ENCODE results near the gene OMA1. TPM values are rescaled to one million over a fixed set of nuclear protein-coding genes. Genes with fewer than 3 reads are reported as not detected.

Gene OMA1
- total RNA-seq, 1 donor from 2014 or later, result 11.0 TPM

- DNase-seq (ENCODE audit: low read depth in 2 of 2), result no peak
Measured at GRCh38 chr1:58459911-58460310, 86.6 kb downstream of the OMA1 start.

GRCh38 chr1:58457023-58457635, 89.4 kb downstream of the OMA1 start:
- DNase-seq (ENCODE audit: low read depth in 2 of 2), result no peak

GRCh38 chr1:58456470-58456869, 90.1 kb downstream of the OMA1 start:
- no peak for DNase-seq (ENCODE audit: low read depth in 2 of 2)

- no peak for DNase-seq (ENCODE audit: low read depth in 2 of 2)
Measured at GRCh38 chr1:58454807-58455206, 91.7 kb downstream of the OMA1 start.

GRCh38 chr1:58454385-58454784, 92.1 kb downstream of the OMA1 start:
- no peak for DNase-seq (ENCODE audit: low read depth in 2 of 2)

- DNase-seq (ENCODE audit: low read depth in 2 of 2), result no peak
Measured at GRCh38 chr1:58451560-58452191, 94.8 kb downstream of the OMA1 start.

- DNase-seq (ENCODE audit: low read depth in 2 of 2), result no peak
Measured at GRCh38 chr1:58447886-58448285, 98.6 kb downstream of the OMA1 start.

- no peak for DNase-seq (ENCODE audit: low read depth in 2 of 2)
Measured at GRCh38 chr1:58447042-58447441, 99.5 kb downstream of the OMA1 start.

- DNase-seq (ENCODE audit: low read depth in 2 of 2), result no peak
Measured at GRCh38 chr1:58446368-58446767, 100.2 kb downstream of the OMA1 start.

GRCh38 chr1:58443986-58444868, 102.3 kb downstream of the OMA1 start:
- DNase-seq (ENCODE audit: low read depth in 2 of 2), result no peak

GRCh38 chr1:58442114-58442513, 104.4 kb downstream of the OMA1 start:
- DNase-seq (ENCODE audit: low read depth in 2 of 2), result no peak

- no peak for DNase-seq (ENCODE audit: low read depth in 2 of 2)
Measured at GRCh38 chr1:58441699-58442098, 104.8 kb downstream of the OMA1 start.

GRCh38 chr1:58440696-58441095, 105.8 kb downstream of the OMA1 start:
- DNase-seq (ENCODE audit: low read depth in 2 of 2), result no peak

- no peak for DNase-seq (ENCODE audit: low read depth in 2 of 2)
Measured at GRCh38 chr1:58439946-58440345, 106.6 kb downstream of the OMA1 start.

- no peak for DNase-seq (ENCODE audit: low read depth in 2 of 2)
Measured at GRCh38 chr1:58438468-58438867, 108.1 kb downstream of the OMA1 start.

- no peak for DNase-seq (ENCODE audit: low read depth in 2 of 2)
Measured at GRCh38 chr1:58437623-58438022, 108.9 kb downstream of the OMA1 start.

- DNase-seq (ENCODE audit: low read depth in 2 of 2), result no peak
Measured at GRCh38 chr1:58436615-58437297, 109.8 kb downstream of the OMA1 start.

GRCh38 chr1:58435376-58435775, 111.2 kb downstream of the OMA1 start:
- no peak for DNase-seq (ENCODE audit: low read depth in 2 of 2)

GRCh38 chr1:58434607-58435006, 111.9 kb downstream of the OMA1 start:
- DNase-seq (ENCODE audit: low read depth in 2 of 2), result no peak

- peak in 1 of 2 donors; percentile 36 for DNase-seq (ENCODE audit: low read depth in 2 of 2)
Measured at GRCh38 chr1:58434181-58434580, 112.3 kb downstream of the OMA1 start.

GRCh38 chr1:58432851-58433668, 113.5 kb downstream of the OMA1 start:
- DNase-seq (ENCODE audit: low read depth in 2 of 2), result peak; percentile 22 to 56
